NCI-H69 (cell line): ENCODE measurements around the gene RAVER1.

Source experiments
- DNase-seq: peaks from one replicate; lab custom pipeline; 2025; lab: John Stamatoyannopoulos, UW

Gene RAVER1

DNA sequence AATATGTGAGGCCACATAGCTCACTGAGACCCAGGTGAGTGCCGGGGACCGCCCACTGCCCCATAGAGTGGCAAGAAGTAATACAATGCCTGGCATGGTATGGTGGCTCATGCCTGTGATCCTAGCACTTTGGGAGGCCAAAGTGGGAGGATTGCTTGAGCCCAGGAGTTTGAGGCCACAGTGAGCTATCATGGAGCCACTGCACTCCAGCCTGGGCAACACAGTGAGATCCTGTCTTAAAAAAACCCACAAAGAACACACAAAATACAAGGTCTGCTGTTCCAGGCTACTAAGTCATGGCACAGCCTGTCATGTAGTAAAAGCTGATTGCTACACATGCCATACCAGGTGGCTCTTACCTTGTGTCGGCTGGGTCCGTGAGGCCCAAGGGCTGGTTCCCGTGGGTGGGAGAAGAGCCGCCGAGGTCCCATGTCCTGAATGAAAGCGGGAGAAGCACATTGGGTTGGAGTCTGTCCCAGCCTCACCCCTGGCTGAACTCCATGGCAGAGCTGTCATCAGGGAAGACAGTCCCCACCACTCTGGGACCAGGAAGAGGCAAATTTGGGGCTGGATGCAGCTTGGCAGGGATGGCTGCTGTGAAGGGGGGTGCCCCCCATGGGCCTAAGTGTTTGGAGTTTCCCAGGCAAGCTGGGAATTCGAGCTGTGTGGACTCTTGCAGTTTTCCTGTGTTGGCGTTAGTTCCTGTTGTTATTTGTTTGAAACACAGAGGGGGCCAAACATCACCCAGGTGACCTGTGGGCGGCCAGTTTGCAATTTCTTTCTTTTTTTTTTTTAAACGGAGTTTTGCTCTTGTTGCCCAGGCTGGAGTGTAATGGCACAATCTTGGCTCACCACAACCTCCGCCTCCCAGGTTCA is 14.3 kb downstream of the RAVER1 start:
- DNase-seq = no peak

DNA sequence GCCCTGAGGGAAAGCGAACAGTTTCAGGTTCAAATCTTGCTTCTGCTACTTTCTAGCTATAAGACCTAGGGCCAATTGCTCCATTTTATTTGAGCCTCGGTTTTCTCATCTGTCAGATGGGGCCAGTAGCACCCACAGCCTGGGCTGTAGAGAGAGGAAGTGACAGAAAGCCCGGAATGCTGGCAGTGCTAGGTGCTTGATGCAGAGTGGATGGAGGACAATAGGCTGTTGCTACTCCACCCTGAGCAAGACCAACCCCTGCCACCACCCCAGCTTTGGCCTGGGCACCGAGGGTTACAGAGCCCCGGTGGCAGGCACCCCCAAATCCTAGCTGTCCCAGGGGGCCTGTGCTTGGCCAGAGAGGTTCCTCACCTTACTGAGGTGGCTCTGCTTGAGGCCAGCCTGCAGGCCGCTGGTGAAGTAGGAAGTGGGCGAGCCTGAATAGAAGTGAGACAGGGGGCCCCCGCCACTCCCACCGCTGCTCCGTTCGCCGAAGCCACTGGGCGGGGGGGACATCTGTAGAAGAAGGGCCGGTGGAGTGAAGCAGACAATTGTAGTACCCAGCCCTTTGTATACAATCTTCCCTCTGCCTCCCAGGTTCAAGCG is 15.4 kb downstream of the RAVER1 start:
- no peak for DNase-seq

- no peak for DNase-seq
Observed at GRCh38 chr19:10317045-10317856, 16.1 kb downstream of the RAVER1 start.

DNA sequence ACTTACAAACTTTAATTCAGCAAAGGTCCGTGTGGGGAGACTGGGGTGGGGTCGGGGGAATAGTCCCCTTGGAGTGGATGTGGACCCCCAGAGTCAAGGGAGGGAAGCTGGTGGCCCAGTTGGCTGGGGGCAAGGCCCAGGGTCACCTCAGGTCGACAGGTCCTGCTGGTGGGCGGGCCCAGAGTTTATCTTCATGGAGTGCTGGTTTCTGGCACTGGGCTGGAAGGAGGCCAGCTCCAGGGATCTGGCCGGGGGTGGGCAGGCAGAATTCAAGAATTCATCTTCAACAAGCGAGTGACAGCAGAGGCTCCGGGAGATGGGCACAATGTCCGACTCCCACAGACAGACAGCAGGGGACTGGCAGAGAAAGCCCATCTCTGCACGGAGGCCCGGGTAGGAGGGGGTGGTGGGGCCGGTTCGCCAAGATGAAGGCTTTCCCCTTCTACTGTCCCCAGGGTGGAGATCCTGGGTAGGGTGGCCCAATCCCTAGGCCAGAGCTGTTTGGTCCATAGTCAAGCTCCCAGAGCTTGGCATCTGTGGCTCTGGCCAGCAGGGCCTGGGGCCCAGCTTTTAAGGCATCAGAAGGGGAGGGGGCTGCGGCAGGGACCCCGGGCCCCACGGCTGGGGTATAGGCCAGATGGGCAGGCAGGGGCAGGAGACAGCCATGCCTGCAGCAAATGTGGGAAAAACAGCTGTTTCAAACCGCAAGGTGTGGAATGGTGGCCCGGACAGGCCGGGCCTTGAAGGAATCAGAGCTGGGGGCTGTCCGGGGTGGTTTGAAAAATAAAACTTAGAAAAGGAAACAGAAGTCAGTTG is 16.9 kb downstream of the RAVER1 start:
- peak; percentile 51 for DNase-seq

- peak; percentile 96 for DNase-seq
Observed at GRCh38 chr19:10315335-10316214, 17.8 kb downstream of the RAVER1 start, which contains the start of gene FDX2. TSS of gene FDX2 (minus strand) at chr19:10316015. CDS start at chr19:10315996, 19 bp downstream.

DNA sequence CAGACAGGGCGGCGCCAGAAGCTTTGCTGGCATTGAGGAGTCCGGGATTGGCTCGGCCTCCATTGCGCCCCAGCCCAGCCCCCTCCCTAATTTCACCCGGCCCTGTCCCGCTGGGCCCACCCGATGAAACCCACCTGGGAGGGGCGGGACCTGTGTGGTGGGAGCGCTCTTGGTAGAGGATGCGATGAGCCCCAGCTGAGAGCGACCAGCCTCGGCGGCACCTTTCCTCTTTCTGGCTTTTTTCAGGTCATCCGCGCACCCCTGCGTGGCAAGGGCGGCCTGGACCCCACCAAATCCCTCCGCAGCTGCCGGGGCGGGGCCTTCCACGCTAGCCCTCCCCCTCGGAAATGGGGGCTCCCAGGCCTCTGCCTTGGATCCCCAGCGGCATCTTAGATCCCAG is 23.9 kb downstream of the RAVER1 start, which contains the start of gene ZGLP1:
TSS of gene ZGLP1 (minus strand) at position 393 of the 400 bp plus-strand sequence.
- DNase-seq = no peak

DNA sequence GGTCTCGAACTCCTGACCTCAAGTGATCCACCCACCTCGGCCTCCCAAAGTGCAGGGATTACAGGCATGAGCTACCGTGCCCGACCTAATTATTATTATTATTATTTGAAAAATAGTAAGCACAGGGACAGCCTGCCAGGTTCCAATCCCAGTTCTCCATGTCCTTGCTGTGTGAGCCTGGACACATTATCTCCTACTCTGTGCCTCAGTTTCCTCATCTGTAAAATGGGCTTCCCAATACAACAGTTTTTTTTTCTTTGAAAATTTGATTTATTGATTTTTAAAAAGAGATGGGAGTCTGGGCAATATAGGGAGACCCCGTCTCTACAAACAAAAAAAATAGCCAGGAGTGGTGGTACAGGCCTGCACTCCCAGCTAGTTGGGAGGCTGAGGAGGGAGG is 27.0 kb downstream of the RAVER1 start:
- no peak for DNase-seq

DNA sequence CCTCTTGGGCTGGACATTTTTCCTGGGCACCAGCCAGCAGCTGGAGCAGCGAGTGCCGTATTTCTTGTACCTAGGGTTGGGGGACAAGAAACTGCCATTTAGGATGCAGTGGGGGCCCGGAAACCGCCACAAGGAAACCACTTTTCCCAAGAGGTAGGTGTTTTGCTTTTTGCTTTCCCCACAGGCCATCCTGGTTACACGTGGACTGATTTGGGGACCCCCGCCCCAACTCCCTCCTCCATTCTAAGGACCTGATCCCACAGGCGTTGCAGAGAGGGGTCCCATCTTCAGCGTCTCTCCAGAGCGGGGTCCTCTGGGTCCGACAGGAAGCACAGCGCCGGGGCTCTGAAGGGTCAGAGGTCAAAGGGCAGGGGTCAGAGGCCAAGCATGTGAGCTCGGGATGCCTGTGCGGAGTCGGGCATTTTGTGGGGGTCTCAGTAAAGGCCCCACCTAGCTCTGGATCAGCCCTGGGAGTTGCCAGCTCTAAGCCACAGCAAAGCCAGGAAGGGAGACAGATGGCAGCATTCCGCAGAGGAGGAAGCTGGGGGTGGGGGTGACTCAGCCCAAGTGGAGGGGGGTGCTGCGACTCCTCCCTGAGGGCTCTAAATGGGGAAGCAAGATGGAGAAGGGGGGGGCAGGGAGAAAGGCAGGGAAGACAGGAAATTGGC is 28.1 kb downstream of the RAVER1 start:
- no peak for DNase-seq

DNA sequence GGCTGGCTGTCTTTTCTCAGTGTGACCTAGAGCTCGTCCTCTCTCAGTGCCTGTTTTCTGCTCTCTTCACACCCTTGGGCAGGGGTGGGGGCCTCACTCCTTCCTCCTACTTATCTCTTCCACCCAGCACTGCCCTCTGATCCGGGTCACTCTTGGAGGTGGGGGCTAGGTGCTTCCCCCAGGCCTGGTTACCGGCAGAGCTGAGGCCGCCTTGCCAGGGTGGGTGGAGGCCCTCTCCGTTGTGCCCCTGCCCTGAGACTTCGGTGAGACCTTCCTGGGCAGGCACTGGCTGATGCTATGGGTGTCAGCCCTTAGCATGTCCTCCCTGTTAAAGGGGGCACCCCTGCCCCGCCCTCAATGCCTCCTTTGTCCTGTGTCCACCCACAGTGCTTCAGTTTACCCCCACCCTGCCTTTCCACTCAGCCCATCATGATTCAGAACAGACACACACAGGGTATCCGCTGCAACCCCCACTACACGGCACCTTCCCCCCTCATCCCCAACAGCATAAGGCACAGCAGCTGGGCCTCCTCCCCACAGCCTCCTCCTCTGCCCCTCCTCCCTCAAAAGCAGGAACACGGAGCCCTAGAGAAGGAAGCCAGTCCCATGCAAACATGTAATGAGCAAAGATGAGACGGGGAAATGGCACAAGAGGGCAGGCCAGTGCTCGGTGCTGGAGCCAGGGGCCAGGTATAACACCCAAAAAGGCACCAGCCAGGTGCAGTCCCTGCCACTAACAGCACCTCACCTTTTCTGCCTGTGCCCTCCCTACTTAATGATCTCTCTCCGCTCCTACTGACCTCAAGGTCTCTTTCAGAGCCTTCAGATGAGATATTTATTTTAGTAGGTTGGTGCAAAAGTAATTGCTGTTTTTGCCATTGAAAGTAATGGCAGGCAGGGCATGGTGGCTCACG is 33.5 kb downstream of the RAVER1 start:
- peak; percentile 29 for DNase-seq

DNA sequence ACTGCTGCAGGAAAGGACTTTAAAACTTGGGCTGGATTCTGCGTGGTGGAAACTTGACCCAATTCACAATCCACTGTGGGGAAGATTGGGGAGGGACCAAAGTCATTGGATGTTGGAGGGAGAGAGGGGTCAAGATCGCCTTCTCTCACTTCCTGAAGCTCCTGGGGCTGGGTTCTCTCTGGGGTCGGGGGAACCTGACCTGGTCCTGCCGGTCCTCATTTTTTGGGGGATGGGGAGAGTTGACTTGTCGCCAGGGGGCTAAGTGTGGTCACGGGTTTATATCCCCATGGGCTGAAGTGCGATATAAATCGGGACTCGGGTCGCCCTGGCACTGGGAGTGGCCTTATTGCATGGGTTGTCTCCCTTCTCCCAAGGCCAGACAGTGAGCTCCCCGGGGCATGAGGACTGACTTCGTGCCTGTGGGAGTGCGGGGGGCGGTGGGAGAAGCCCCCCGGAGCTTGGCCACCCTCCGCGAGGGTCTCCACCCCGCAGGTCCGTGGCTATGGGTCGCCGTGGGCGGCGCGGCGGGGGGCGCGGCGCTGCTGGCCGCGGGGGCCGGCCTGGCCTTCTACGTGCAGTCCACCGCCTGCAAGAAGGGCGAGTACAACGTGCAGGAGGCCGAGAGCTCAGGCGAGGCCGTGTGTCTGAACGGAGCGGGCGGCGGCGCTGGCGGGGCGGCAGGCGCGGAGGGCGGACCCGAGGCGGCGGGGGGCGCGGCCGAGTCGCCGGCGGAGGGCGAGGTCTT is 37.3 kb downstream of the RAVER1 start:
- DNase-seq = peak; percentile 20

DNA sequence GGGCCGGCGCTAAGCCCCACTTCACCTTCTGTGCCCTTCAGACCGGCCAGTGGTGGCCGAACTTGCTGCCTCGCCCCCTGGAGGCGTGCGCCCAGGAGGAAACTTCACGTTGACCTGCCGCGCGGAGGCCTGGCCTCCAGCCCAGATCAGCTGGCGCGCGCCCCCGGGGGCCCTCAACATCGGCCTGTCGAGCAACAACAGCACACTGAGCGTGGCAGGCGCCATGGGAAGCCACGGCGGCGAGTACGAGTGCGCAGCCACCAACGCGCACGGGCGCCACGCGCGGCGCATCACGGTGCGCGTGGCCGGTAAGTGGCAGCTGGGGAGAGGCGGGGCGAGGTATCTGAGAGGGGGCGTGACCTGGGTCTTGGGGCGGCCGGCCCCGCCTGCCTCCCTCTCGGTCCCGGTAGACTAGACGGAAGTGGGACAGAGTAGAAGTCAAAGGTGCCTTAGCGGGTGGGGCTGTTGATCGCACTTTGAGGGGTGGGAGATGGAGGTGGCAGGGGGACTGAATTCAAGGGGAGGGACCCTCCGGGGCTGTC is 38.0 kb downstream of the RAVER1 start:
- DNase-seq = no peak

- DNase-seq = no peak
Observed at GRCh38 chr19:10294368-10294697, 39.0 kb downstream of the RAVER1 start.

DNA sequence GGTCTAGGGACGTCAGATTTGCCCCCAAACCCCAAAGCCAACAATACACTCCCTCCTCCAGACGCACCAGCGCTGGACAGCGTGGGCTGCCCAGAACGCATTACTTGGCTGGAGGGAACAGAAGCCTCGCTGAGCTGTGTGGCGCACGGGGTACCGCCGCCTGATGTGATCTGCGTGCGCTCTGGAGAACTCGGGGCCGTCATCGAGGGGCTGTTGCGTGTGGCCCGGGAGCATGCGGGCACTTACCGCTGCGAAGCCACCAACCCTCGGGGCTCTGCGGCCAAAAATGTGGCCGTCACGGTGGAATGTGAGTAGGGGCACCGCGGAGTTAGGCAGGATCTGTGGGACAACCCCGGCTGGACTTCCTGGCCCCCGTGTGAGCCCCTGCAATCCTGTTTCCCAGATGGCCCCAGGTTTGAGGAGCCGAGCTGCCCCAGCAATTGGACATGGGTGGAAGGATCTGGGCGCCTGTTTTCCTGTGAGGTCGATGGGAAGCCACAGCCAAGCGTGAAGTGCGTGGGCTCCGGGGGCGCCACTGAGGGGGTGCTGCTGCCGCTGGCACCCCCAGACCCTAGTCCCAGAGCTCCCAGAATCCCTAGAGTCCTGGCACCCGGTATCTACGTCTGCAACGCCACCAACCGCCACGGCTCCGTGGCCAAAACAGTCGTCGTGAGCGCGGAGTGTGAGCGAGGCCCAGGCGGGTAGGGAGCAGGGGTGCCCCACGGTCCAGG is 39.5 kb downstream of the RAVER1 start:
- DNase-seq = no peak

DNA sequence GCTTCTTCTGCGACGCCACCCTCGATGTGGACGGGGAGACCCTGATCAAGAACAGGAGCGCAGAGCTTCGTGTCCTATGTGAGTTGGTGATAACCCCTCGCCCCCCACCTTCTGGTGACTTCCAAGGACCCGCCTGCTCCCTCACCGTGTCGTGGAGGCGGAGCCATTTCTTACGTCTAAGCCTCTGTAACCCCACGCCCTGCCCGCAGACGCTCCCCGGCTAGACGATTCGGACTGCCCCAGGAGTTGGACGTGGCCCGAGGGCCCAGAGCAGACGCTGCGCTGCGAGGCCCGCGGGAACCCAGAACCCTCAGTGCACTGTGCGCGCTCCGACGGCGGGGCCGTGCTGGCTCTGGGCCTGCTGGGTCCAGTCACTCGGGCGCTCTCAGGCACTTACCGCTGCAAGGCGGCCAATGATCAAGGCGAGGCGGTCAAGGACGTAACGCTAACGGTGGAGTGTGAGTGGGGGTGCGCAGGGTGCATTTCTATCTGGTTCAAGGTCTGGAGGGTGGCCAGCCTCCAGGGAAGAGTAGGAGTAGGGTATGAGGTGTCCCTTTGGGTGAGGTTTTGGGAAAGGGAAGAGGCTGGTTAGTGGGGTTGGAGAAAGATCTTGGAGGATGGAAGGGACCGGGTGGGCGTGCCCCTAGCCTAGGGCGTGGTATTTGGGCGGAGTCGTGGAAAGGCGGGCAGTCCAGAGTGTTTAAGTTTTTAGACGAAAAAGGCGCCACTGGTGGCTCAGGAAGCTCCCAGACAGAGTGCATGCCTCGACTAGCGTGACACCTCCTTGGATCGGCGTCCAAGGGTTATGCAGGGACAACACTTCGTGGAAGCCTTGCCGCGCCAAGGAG is 40.3 kb downstream of the RAVER1 start:
- no peak for DNase-seq

GRCh38 chr19:10292206-10292788 is 41.0 kb downstream of the RAVER1 start:
- peak; percentile 80 for DNase-seq
